Umbilical cord (tissue), 2 donors: Measurements from ENCODE around the gene CRMP1. TPM values are rescaled to one million over a fixed set of nuclear protein-coding genes. Genes with fewer than 3 reads are reported as not detected.
A peak's percentile ranks its signal among the peaks of the same experiment; 100 is the strongest.
"Not testable (repeated sequence)": the region's sequence is repeated elsewhere in the genome, so short reads cannot be mapped to it uniquely, and the experiment has no call there.

Experiments used
- DNase-seq: peaks from one replicate; pipeline ENCODE4 v3.0.0-alpha.2; 2015; ENCODE audit warnings: low spot score
- total RNA-seq: library from RNA; depleted of rRNA; stranded (reverse); fragments of >200 nt; gene quantifications from one replicate; pipeline ENCODE4 v1.2.3, GENCODE V29; 2014; ENCODE audit warnings: low replicate concordance; ENCODE audit not compliant: insufficient read depth

Gene CRMP1
- total RNA-seq, 1 donor from 2014 or later = 5.3 TPM

- DNase-seq = not testable (repeated sequence)
These were observed 36.5 kb downstream of the CRMP1 start for GRCh38 chr4:5856362-5856761.

GRCh38 chr4:5854929-5855328 lies 38.0 kb downstream of the CRMP1 start:
- no peak for DNase-seq

GRCh38 chr4:5852523-5853202 lies 40.2 kb downstream of the CRMP1 start:
- DNase-seq = no peak

- no peak for DNase-seq
These were observed 41.1 kb downstream of the CRMP1 start for GRCh38 chr4:5851637-5852301.

DNA sequence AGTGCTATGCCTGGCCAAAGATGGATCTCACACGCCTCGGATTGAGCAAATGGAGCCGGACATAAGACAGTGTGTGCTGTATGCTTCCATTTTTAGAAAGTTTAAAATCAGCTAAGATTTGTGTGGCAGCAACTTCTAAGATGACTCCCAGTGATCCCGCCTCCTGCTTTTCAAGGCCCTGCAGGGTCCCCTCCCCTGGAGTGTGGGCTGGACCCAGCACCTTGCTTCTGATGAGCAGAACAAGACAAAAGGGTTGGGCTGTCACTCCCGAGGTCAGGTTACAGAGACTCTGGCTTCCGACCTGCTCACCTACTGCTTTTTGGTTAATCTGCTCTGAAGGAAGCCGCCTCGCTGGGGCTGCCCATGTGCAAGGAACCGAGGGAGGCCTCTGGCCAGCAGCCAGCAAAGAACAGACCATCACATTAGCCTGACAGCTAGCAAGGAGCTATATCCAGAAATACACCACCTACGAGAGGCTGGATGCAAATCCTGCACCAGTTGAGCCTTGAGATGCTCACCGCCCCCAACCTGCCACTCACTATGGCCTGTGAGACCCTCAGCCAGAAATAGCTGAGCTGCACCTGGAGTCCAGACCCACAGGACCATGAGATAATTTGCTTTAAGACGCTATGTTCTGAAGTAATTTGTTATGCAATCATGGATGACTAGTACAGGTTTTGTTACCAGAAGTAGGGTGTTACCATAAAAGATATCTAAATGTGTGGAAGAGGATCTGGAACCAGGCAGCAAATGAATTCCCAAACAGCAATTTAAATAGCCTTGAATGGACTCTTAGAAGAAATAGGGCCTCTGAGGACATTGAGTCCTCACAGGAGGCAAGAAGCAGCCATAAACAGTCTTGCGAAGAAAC lies 47.6 kb downstream of the CRMP1 start:
- DNase-seq = no peak

GRCh38 chr4:5843573-5844530 lies 49.0 kb downstream of the CRMP1 start:
- DNase-seq = no peak

DNA sequence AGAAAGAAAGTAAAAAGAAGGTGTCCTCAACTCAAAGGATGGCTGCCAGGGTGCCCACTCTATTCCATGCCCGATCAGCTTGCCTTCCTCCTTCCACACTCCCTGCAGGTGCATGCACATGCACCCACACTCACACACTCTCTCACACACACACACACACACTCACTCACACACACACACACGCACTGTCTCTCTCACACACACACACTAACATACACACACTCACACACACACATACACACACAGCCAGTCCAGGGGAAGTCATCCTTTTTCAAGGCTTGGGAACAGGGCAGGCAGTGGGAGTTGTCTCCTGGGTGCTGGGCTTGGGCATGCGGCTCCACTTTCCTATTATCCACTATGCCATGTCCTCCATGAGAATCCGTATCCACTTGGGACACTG lies 50.4 kb downstream of the CRMP1 start:
- no peak for DNase-seq

DNA sequence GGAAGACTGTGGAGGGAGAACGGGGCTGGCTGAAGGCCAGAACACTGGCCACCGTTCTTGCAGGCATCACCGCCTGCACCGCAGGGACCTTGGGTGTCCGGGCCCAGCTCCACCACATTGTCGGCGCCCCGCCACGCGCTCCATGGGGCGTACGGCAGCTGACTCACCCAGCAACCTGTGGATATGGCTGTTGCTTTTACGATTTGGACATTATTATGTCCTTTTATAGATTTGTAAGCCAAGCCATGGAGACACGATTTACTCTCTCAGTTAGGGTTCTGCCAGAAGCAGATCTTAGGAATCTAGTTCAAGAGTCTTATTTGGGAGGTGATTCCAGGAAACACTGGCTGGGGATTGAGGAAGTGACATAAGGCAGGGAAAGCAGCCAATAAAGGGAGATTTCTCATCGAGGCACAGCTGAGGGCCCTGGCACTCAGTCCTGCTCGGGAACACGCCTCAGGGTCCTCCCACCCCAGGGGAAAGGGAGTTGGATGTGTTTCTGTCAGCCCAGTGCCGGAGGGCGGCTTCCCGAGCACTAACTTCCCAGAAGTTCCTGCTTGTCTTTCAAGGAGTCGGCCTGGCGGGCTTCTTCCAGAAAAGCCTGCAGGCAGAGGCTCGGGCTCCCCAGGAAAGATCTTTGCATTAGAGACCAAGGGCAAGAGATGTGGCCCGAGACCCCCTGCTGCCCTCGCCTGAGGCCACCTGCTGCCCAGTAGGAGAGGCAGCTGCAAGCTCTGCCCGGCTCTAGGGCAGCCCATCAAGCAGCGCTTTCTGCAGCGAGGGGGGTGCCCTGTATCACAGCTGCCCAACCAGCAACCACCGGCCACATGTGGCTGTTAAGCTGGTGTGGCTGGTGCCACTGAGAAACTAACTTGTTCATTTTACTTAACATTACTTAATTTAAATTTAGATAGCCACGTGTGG lies 52.9 kb downstream of the CRMP1 start:
- DNase-seq = peak; percentile 65

DNA sequence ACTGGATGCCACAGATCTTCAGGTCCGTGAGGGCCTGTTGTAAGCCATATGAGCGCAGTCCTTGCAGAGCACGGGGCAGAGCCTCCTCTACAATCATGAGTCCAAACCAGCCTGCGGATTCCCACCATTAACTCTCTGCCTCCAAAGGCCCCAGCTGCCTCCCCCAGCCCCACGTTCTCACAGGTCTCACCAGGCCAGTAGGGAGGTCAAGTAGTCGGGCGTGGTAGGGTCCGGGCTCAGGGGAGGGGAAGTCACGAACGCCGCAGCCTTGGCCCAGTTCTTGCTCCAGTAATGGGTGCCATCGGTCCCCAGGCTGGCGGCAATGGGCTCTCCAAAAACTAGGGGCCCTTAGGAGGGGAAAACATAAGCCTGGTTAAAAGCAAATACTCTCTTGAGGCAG lies 53.6 kb downstream of the CRMP1 start:
- no peak for DNase-seq

- not testable (repeated sequence) for DNase-seq
These were observed 55.4 kb downstream of the CRMP1 start for GRCh38 chr4:5837483-5837882.

DNA sequence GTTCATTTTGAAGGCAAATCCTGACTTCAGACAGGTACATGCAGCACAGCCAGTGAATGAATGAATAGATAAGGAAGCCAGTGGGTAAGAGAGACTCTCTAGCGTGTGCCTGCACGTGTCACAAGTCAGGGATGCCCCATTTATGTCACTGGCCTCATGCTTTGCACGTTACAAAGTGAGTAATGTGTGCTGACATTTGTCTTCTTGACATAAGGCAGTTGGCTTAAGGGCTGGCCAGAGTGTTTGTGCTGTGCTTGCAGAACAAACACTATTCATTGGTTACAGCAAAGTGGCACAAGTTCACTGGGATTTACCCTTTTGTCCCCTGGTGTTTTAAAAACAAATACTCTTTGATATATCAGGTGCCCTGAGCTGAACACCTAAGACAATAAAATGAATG lies 55.9 kb downstream of the CRMP1 start:
- DNase-seq = no peak

DNA sequence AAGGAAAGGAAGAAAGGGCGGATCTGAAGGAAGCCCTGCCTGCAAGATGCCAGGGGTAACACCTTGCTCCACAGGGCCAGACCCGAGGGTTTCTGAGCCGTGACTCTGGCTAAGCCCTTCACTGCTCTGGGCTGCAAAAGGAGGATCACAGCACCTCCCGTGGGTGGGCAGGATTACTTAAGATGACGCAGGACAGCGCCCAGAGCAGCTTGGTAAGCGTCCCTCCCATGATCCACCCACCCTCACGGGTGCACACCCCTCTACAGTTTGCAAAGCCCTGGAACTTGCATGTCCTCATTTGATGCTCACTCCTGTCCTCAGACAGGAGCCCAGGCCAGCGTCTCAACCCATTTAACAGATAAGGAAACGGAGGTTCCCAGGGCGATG lies 64.9 kb downstream of the CRMP1 start:
- DNase-seq = no peak

DNA sequence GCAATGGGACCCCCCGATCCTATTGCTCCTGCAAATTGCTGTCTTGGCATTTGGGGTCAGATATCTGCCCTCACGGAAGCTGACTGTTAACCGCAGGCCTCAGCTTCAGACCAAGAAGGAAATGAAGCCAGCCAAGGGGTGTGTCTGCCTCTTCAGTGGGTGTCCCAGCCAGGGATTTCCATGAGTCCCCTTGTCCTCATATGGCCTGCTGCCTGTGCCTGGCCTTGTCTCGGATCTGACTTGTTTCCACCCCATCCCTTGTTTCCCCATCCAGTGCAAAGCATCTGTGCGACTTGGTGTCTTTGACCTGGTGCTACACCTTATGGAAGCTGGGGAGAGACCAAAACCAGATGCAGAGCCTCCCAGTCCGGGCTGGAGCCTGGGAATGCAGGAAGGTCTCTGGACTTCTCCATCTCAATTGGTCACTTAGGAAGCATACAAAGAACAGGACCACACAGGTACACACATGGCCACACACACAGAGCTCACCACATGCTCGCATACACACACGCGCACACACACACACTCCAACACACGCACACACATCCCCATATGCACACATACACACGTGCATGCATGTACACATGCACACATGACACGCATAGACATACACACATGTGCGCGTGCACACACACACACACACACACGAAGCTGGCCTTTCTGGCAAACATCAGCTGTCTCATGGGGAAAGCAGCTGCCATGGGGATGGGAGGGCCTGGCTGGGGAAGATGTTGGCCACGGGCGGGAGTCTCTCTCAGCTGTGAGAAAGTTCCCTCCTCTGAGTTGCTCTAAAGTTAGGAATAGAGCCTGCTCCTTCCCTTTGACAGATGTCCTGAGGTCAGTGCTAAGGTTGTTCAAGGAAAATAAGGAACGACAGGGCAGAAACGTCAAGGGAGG lies 65.5 kb downstream of the CRMP1 start:
- no peak for DNase-seq

- DNase-seq = no peak
These were observed 66.3 kb downstream of the CRMP1 start for GRCh38 chr4:5826437-5827107.

DNA sequence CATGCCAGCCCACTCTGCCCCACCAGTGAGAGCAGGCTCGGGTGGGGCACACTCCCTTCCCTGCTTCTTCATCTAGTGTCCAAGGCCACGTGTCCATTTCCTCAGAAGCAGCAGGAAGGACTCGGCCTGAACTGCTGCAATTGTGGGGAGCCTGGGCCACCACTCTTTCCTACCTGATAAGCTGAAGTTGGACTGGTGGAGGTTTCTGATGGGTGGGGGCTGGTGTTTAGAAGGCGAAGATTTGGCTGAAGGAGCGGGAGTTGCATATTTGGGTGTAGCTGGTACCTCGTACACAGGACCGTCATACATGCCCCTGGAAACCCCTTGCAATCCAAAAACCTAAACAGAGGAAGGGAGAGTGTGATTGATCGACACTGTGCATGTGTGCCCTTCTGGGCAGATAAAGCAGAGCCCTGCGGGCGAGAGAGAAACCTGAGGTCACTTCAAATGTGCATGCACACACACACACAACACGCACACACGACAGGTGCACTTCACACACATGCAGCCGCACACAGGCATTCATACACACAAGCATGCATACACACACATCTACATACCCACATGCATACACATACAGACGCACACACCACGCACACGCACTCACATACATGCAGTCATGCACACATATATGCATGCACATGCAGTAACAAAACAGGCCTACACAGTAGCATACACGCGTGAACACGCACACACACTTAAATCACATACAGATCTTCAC lies 67.4 kb downstream of the CRMP1 start:
- DNase-seq = no peak

GRCh38 chr4:5824635-5825034 lies 68.3 kb downstream of the CRMP1 start:
- DNase-seq = peak; percentile 31

DNA sequence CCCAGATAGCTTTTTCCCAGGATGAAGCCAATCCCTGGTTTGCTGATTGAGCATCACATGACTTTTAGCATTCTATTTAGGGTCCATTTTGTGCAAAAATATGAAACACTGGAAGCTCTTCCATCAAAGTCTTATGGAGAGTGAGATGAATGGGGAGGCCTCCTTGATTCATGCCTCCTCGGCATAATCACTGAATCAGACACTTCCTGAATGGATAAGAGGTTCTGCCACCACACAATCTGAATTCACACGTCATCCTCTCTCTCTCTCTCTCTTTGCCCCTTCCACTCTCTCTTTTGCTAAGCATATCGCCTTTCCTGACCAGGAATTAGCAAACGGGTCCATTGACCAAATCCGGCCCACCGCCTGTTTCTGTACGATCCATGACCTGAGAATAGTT lies 68.7 kb downstream of the CRMP1 start:
- DNase-seq = no peak
